Activated CD8-positive, alpha-beta memory T cell treated with anti-CD3 and anti-CD28 coated beads for 4 hours (primary cell): Measurements from ENCODE around the gene KIRREL3.

Experiments
- DNase-seq, 2 donors: peaks; one replicate each; pipeline ENCODE4 v3.0.0-alpha.2; 2020; ENCODE audit warnings: low read depth in 2 of 2

KIRREL3 gene

GRCh38 chr11:126512251-126512650 lies 488.3 kb downstream of the KIRREL3 start:
- DNase-seq: no peak

GRCh38 chr11:126511475-126512115 lies 489.0 kb downstream of the KIRREL3 start:
- DNase-seq: no peak

- DNase-seq: no peak
These were observed 489.8 kb downstream of the KIRREL3 start for GRCh38 chr11:126510621-126511370.

GRCh38 chr11:126507646-126508045 lies 492.9 kb downstream of the KIRREL3 start:
- DNase-seq: no peak

GRCh38 chr11:126506789-126507188 lies 493.8 kb downstream of the KIRREL3 start:
- no peak for DNase-seq

- DNase-seq: no peak
These were observed 497.6 kb downstream of the KIRREL3 start for GRCh38 chr11:126502982-126503381.

- DNase-seq: no peak
These were observed 498.4 kb downstream of the KIRREL3 start for GRCh38 chr11:126502159-126502558.

GRCh38 chr11:126501641-126502040 lies 498.9 kb downstream of the KIRREL3 start:
- no peak for DNase-seq

- DNase-seq: no peak
These were observed 499.6 kb downstream of the KIRREL3 start for GRCh38 chr11:126500981-126501380.

GRCh38 chr11:126499131-126499752 lies 501.3 kb downstream of the KIRREL3 start:
- no peak for DNase-seq

- no peak for DNase-seq
These were observed 502.3 kb downstream of the KIRREL3 start for GRCh38 chr11:126498281-126498680.

- no peak for DNase-seq
These were observed 502.9 kb downstream of the KIRREL3 start for GRCh38 chr11:126497581-126498122.

GRCh38 chr11:126496576-126497337 lies 503.8 kb downstream of the KIRREL3 start:
- DNase-seq: no peak

GRCh38 chr11:126495281-126496220 lies 505.0 kb downstream of the KIRREL3 start:
- no peak for DNase-seq

- DNase-seq: no peak
These were observed 505.7 kb downstream of the KIRREL3 start for GRCh38 chr11:126494831-126495230.

GRCh38 chr11:126492331-126493082 lies 508.1 kb downstream of the KIRREL3 start:
- DNase-seq: no peak

- no peak for DNase-seq
These were observed 509.5 kb downstream of the KIRREL3 start for GRCh38 chr11:126491092-126491491.

GRCh38 chr11:126489836-126490660 lies 510.5 kb downstream of the KIRREL3 start:
- no peak for DNase-seq
